Measurements from ENCODE around the gene TTC27.

- TF ChIP-seq CTCF (IDR thresholded peaks at IDR 0.05) (no peak), POLR2A (IDR thresholded peaks at IDR 0.05) (no peak), EP300 (IDR thresholded peaks at IDR 0.05) (no peak)
Measured at GRCh38 chr2:32683520-32684086, 55.8 kb downstream of the TTC27 start.

Data from ovary (tissue), 3 donors.